Nephron progenitor cell (in vitro differentiated cells): ENCODE data around the gene SNED1.

ENCODE experiments used
- DNase-seq: peaks from one replicate; pipeline ENCODE4 v3.0.0; 2021
- H3K27ac Mint-ChIP-seq: 2 replicates; pipeline ENCODE4 v1.8.0; 2021; ENCODE audit warnings: mild to moderate bottlenecking, moderate library complexity, mixed read lengths
- H3K27me3 Mint-ChIP-seq: 2 replicates; pipeline ENCODE4 v1.8.0; 2021; ENCODE audit warnings: mild to moderate bottlenecking, low read depth, mixed read lengths; ENCODE audit not compliant: poor library complexity
- H3K36me3 Mint-ChIP-seq: 2 replicates; pipeline ENCODE4 v1.8.0; 2021; ENCODE audit warnings: low read depth, mixed read lengths
- H3K4me1 Mint-ChIP-seq: 2 replicates; pipeline ENCODE4 v1.8.0; 2021; ENCODE audit warnings: mixed read lengths
- H3K4me3 Mint-ChIP-seq: 2 replicates; pipeline ENCODE4 v1.8.0; 2021; ENCODE audit warnings: mild to moderate bottlenecking, moderate library complexity, mixed read lengths
- H3K9me3 Mint-ChIP-seq: 2 replicates; pipeline ENCODE4 v1.8.0; 2021; ENCODE audit warnings: mild to moderate bottlenecking, moderate library complexity, mixed read lengths
- CTCF ChIP-seq: fragments of 200-600 bp; sonication (generic); IDR thresholded peaks from 2 replicates; pipeline ENCODE4 v1.5.0; 2021; ENCODE audit warnings: antibody characterized with exemption

The SNED1 gene

DNA sequence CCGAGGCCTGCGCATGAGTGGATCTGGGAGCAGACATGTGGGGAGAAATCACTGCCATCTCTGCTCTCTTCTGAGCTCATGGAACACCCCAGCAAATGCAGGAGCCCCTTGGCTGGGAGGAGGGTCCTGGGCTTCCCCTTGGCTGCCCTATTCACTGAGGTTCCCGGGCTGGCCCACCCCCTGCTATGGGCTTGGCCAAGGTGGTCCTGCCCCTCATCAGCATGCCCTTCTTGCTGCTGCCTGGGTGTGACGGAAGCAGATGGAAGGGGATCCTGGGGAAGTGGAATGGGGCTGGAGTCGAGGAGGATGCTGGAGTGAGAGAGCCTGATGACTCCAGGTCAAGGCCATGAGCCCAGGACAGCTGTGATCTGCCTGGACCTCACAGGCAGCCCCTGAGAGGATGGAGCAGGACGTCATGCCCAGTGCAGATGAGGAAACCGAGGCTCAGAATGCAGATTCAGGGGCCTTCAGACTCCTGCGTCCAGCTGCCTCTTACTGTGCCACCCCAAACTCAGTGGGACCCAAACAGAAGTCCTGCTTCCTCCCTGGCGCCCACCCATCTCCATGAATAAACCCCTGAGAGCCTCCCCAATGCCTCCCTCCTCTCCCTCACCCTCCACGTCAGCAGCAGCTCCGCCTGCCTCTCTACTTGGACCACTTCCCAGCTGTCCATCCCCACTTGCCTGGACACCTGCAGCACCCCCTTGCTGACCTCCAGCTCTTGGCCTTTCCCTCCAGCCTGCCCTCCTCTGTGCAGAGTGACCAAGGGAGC is 4.0 kb downstream of the SNED1 start:
- no peak for DNase-seq
- H3K4me3 Mint-ChIP-seq: no peak overlapping the region
- peaks cover 36% of the 10 kb centered on the region for H3K9me3 Mint-ChIP-seq
- peaks cover 8% of the 10 kb centered on the region for H3K4me1 Mint-ChIP-seq
- no peak for TF ChIP-seq CTCF
- no peak overlapping the region for H3K27ac Mint-ChIP-seq
- peaks cover 68% of the 10 kb centered on the region for H3K27me3 Mint-ChIP-seq
- H3K36me3 Mint-ChIP-seq: peaks cover 11% of the 10 kb centered on the region

DNA sequence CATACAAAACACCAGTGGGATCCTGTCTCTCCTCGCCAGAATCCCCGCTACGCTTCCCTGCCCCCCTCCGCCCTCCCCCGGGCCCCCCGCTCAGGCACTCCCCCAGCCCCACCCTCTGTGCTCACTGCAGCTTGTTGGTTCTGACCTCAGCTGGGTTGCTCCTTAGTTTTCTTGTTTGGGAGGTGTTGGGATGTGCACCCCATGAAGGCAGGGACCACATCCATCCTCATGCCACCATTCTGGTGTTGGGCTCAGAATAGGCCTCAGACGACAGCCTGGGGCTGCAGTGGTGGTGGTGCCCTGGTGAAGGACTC is 4.6 kb downstream of the SNED1 start:
- no peak for TF ChIP-seq CTCF
- Mint-ChIP-seq H3K27ac (no peak overlapping the region), H3K4me3 (no peak overlapping the region), H3K27me3 (peaks cover 72% of the 10 kb centered on the region), H3K36me3 (peaks cover 11% of the 10 kb centered on the region), H3K4me1 (peaks cover 5% of the 10 kb centered on the region), H3K9me3 (peaks cover 36% of the 10 kb centered on the region)
- DNase-seq: no peak

DNA sequence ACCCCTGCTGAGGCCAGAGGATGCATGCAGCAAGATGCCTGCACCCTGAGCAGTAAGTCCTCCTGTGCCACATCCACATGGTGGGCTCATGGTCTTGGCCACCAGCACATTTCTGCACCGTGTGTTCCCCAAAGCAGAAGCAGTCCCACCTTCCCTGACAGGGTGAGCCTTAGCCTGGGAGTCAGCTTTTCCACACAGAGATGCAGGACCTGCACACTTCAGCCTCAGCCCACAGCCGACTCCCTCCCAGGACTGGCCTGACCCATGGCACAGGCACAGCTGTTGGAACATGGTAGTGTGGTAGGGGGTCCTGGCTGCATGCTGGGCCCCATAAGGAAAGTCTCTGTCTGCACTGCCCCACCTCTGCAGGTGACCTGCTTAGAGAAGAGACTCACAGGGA is 5.0 kb downstream of the SNED1 start:
- Mint-ChIP-seq H3K27ac (no peak overlapping the region), H3K4me1 (peaks cover 5% of the 10 kb centered on the region), H3K36me3 (peaks cover 11% of the 10 kb centered on the region), H3K27me3 (peaks cover 73% of the 10 kb centered on the region), H3K4me3 (no peak overlapping the region), H3K9me3 (peaks cover 36% of the 10 kb centered on the region)
- no peak for DNase-seq
- no peak for TF ChIP-seq CTCF

GRCh38 chr2:241003830-241004564 is 5.6 kb downstream of the SNED1 start:
- H3K4me3 Mint-ChIP-seq: no peak overlapping the region

DNA sequence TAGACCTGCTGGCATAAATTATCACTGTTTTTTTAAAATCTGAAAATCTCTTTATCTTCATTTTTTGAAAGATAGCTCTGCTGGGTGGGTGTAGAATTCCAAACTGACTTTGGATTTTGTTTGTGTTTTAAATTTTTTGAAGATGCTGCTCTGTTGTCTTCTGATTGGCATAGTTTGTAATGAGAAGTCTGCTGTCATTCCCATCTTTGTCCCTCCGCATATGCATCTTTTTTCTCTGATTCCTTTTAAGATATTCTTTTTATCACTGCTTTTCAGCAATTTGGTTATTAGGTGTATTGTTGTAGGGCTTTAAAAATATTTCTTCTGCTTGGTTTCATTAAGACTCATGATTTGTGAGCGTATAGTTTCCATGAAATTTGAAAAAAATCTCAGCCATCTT is 7.2 kb downstream of the SNED1 start:
- Mint-ChIP-seq H3K27ac (no peak overlapping the region), H3K27me3 (peaks cover 66% of the 10 kb centered on the region), H3K9me3 (peaks cover 36% of the 10 kb centered on the region), H3K4me1 (peaks cover 19% of the 10 kb centered on the region), H3K36me3 (peaks cover 11% of the 10 kb centered on the region), H3K4me3 (no peak overlapping the region)
- TF ChIP-seq CTCF: no peak
- no peak for DNase-seq

More at GRCh38 chr2:241003830-241004564, 5.6 kb downstream of the SNED1 start:
- DNase-seq: no peak
- TF ChIP-seq CTCF: no peak
- peaks cover 77% of the 10 kb centered on the region for H3K27me3 Mint-ChIP-seq
- H3K27ac Mint-ChIP-seq: no peak overlapping the region
- peaks cover 10% of the 10 kb centered on the region for H3K4me1 Mint-ChIP-seq
- peaks cover 36% of the 10 kb centered on the region for H3K9me3 Mint-ChIP-seq
- H3K36me3 Mint-ChIP-seq: peaks cover 11% of the 10 kb centered on the region
